Measurements from ENCODE around the gene MC1R. TPM values are rescaled to one million over a fixed set of nuclear protein-coding genes. Genes with fewer than 3 reads are reported as not detected.

The MC1R gene
- total and polyA plus RNA-seq, 10 of the 15 experiments (the other 5 are each of a cell fraction or from before 2014, with no cell fraction given), result 0.06 to 2.3 (median 0.45) TPM

DNA sequence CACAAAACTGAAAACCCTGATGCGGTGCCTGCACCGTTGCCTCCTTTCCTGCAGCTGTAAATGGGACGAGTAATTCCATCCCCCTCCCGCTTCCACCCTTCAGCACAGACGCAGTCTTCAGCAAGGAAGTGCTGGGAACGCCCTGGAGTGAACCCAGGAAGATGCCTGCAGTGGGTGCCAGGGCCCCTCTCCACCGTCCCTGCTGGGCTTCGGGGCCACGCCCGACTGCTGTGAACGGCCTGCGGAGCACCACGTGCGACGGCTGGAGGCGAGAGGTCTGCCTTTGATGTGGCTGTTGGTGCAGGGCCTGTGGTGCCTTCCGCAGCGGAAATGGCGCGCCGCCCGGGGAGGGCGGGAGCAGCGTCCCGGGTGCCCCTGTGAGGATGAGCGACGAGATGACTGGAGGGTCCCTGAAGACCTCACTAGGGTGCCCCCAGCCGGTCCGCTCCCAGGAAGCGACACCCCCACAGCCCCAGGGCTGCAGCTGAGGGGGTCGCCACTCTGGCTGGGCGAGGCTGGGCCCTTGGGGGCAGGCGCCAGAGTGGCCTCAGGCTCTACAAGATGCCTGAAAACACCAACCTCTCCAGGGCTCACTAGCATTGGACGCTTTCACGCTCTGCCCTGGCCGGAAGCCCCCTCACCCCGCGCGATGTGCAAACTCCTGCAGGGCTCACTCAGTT, 749 bp upstream of the MC1R start (continued):
- TF ChIP-seq, protein P1, sequence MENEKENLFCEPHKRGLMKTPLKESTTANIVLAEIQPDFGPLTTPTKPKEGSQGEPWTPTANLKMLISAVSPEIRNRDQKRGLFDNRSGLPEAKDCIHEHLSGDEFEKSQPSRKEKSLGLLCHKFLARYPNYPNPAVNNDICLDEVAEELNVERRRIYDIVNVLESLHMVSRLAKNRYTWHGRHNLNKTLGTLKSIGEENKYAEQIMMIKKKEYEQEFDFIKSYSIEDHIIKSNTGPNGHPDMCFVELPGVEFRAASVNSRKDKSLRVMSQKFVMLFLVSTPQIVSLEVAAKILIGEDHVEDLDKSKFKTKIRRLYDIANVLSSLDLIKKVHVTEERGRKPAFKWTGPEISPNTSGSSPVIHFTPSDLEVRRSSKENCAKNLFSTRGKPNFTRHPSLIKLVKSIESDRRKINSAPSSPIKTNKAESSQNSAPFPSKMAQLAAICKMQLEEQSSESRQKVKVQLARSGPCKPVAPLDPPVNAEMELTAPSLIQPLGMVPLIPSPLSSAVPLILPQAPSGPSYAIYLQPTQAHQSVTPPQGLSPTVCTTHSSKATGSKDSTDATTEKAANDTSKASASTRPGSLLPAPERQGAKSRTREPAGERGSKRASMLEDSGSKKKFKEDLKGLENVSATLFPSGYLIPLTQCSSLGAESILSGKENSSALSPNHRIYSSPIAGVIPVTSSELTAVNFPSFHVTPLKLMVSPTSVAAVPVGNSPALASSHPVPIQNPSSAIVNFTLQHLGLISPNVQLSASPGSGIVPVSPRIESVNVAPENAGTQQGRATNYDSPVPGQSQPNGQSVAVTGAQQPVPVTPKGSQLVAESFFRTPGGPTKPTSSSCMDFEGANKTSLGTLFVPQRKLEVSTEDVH (IDR thresholded peaks at IDR 0.05; ENCODE audit: low read depth, partially characterized antibody), result no peak
- TF ChIP-seq POLR2AphosphoS2 (IDR thresholded peaks at IDR 0.05; ENCODE audit: low read depth, low read length), result peak; percentile 66; the same call in 1 of the 2 replicates
- TF ChIP-seq, protein P2, sequence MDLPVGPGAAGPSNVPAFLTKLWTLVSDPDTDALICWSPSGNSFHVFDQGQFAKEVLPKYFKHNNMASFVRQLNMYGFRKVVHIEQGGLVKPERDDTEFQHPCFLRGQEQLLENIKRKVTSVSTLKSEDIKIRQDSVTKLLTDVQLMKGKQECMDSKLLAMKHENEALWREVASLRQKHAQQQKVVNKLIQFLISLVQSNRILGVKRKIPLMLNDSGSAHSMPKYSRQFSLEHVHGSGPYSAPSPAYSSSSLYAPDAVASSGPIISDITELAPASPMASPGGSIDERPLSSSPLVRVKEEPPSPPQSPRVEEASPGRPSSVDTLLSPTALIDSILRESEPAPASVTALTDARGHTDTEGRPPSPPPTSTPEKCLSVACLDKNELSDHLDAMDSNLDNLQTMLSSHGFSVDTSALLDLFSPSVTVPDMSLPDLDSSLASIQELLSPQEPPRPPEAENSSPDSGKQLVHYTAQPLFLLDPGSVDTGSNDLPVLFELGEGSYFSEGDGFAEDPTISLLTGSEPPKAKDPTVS (IDR thresholded peaks at IDR 0.05; ENCODE audit: low read depth, low read length), result no peak
- no peak for TF ChIP-seq SRF (IDR thresholded peaks at IDR 0.05; ENCODE audit: low read depth in 2 of 2, low read length in 2 of 2)
- TF ChIP-seq RCOR1 (conservative IDR thresholded peaks at IDR 0.05; ENCODE audit: low read depth, low read length), result 0 out of 2 replicates have a peak, but pooled peaks have one; percentile 59
- TF ChIP-seq, protein P3, sequence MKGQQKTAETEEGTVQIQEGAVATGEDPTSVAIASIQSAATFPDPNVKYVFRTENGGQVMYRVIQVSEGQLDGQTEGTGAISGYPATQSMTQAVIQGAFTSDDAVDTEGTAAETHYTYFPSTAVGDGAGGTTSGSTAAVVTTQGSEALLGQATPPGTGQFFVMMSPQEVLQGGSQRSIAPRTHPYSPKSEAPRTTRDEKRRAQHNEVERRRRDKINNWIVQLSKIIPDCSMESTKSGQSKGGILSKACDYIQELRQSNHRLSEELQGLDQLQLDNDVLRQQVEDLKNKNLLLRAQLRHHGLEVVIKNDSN (IDR thresholded peaks at IDR 0.05; ENCODE audit: borderline replicate concordance, extremely low read length, insufficient read depth, low read depth, low read length), result peak; percentile 82
- TF ChIP-seq BHLHE40 (IDR thresholded peaks at IDR 0.05; ENCODE audit: borderline replicate concordance in 1 of 2, low read depth in 2 of 2, low read length in 1 of 2), result peak; percentile 97 to 99
- TF ChIP-seq, protein P4, sequence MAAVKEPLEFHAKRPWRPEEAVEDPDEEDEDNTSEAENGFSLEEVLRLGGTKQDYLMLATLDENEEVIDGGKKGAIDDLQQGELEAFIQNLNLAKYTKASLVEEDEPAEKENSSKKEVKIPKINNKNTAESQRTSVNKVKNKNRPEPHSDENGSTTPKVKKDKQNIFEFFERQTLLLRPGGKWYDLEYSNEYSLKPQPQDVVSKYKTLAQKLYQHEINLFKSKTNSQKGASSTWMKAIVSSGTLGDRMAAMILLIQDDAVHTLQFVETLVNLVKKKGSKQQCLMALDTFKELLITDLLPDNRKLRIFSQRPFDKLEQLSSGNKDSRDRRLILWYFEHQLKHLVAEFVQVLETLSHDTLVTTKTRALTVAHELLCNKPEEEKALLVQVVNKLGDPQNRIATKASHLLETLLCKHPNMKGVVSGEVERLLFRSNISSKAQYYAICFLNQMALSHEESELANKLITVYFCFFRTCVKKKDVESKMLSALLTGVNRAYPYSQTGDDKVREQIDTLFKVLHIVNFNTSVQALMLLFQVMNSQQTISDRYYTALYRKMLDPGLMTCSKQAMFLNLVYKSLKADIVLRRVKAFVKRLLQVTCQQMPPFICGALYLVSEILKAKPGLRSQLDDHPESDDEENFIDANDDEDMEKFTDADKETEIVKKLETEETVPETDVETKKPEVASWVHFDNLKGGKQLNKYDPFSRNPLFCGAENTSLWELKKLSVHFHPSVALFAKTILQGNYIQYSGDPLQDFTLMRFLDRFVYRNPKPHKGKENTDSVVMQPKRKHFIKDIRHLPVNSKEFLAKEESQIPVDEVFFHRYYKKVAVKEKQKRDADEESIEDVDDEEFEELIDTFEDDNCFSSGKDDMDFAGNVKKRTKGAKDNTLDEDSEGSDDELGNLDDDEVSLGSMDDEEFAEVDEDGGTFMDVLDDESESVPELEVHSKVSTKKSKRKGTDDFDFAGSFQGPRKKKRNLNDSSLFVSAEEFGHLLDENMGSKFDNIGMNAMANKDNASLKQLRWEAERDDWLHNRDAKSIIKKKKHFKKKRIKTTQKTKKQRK (IDR thresholded peaks at IDR 0.05; ENCODE audit: low read depth, low read length), result no peak
- TF ChIP-seq NRF1 (conservative IDR thresholded peaks at IDR 0.05; ENCODE audit: low read depth, low read length), result no peak
- no peak for TF ChIP-seq TBL1XR1 (IDR thresholded peaks at IDR 0.05; ENCODE audit: low read depth, low read length)
- TF ChIP-seq, protein P5, sequence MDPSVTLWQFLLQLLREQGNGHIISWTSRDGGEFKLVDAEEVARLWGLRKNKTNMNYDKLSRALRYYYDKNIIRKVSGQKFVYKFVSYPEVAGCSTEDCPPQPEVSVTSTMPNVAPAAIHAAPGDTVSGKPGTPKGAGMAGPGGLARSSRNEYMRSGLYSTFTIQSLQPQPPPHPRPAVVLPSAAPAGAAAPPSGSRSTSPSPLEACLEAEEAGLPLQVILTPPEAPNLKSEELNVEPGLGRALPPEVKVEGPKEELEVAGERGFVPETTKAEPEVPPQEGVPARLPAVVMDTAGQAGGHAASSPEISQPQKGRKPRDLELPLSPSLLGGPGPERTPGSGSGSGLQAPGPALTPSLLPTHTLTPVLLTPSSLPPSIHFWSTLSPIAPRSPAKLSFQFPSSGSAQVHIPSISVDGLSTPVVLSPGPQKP (IDR thresholded peaks at IDR 0.05; ENCODE audit: low read depth, low read length), result no peak; the same call in 1 of the 2 replicates
- TF ChIP-seq SIN3A (IDR thresholded peaks at IDR 0.05; ENCODE audit: low read depth, low read length), result no peak
- TF ChIP-seq, protein P6, sequence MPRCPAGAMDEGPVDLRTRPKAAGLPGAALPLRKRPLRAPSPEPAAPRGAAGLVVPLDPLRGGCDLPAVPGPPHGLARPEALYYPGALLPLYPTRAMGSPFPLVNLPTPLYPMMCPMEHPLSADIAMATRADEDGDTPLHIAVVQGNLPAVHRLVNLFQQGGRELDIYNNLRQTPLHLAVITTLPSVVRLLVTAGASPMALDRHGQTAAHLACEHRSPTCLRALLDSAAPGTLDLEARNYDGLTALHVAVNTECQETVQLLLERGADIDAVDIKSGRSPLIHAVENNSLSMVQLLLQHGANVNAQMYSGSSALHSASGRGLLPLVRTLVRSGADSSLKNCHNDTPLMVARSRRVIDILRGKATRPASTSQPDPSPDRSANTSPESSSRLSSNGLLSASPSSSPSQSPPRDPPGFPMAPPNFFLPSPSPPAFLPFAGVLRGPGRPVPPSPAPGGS (IDR thresholded peaks at IDR 0.05; ENCODE audit: borderline replicate concordance, insufficient read depth, low read depth, low read length, poor library complexity, severe bottlenecking), result peak; percentile 61
- no peak for TF ChIP-seq EZH2 (IDR thresholded peaks at IDR 0.05; ENCODE audit: borderline replicate concordance, control insufficient read depth, low read depth, low read length)
- no peak for TF ChIP-seq GABPA (IDR thresholded peaks at IDR 0.05; ENCODE audit: low read depth)
- peak; percentile 14; the same call in 1 of the 2 replicates for TF ChIP-seq HCFC1 (IDR thresholded peaks at IDR 0.05; ENCODE audit: low read length)
- peak; percentile 94 for TF ChIP-seq RUNX3 (IDR thresholded peaks at IDR 0.05; ENCODE audit: low read length)
